Measurements from ENCODE around the gene TCEA3.

TCEA3 gene

GRCh38 chr1:23469372-23469982 is 44.9 kb upstream of the TCEA3 start:
- DNase-seq (ENCODE audit: low read depth in 2 of 2) = no peak
- TF ChIP-seq, protein P1, sequence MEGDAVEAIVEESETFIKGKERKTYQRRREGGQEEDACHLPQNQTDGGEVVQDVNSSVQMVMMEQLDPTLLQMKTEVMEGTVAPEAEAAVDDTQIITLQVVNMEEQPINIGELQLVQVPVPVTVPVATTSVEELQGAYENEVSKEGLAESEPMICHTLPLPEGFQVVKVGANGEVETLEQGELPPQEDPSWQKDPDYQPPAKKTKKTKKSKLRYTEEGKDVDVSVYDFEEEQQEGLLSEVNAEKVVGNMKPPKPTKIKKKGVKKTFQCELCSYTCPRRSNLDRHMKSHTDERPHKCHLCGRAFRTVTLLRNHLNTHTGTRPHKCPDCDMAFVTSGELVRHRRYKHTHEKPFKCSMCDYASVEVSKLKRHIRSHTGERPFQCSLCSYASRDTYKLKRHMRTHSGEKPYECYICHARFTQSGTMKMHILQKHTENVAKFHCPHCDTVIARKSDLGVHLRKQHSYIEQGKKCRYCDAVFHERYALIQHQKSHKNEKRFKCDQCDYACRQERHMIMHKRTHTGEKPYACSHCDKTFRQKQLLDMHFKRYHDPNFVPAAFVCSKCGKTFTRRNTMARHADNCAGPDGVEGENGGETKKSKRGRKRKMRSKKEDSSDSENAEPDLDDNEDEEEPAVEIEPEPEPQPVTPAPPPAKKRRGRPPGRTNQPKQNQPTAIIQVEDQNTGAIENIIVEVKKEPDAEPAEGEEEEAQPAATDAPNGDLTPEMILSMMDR (IDR thresholded peaks at IDR 0.05; ENCODE audit: low read depth, low read length) = no peak
- H3K4me3 ChIP-seq (replicated peaks in 1 of 2; ENCODE audit: low read depth in 2 of 2, low read length in 2 of 2) = no peak overlapping the region

GRCh38 chr1:23466423-23466989 is 42.0 kb upstream of the TCEA3 start:
- DNase-seq (ENCODE audit: low read depth in 2 of 2) = no peak
- no peak overlapping the region for H3K4me3 ChIP-seq (replicated peaks in 1 of 2; ENCODE audit: low read depth in 2 of 2, low read length in 2 of 2)
- TF ChIP-seq, protein P1 (IDR thresholded peaks at IDR 0.05; ENCODE audit: low read depth, low read length) = no peak

GRCh38 chr1:23463286-23463685 is 38.7 kb upstream of the TCEA3 start:
- TF ChIP-seq, protein P1 (IDR thresholded peaks at IDR 0.05; ENCODE audit: low read depth, low read length) = no peak
- no peak for DNase-seq (ENCODE audit: low read depth in 2 of 2)
- H3K4me3 ChIP-seq (replicated peaks in 1 of 2; ENCODE audit: low read depth in 2 of 2, low read length in 2 of 2) = no peak overlapping the region

DNA sequence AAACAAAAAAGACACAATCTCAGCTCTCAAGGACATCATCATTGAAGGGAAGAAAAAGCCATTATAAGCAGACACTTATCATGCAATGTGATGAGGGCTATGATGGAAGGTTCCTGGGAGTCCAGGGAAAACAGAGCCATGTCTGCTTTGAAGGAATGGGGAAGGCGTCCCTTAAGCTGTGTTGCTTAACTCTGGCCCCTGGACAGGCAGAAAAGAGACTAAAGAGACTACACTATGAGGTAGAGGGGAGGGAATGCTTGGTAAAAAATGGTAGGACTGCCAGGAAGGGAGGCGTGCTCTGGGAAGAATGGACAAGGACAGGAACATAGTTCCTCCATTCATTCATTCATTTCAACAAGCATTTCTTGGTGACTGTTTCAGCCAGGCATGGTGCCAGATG is 38.2 kb upstream of the TCEA3 start:
- no peak for DNase-seq (ENCODE audit: low read depth in 2 of 2)
- H3K4me3 ChIP-seq (replicated peaks in 1 of 2; ENCODE audit: low read depth in 2 of 2, low read length in 2 of 2) = no peak overlapping the region
- TF ChIP-seq, protein P1 (IDR thresholded peaks at IDR 0.05; ENCODE audit: low read depth, low read length) = no peak

DNA sequence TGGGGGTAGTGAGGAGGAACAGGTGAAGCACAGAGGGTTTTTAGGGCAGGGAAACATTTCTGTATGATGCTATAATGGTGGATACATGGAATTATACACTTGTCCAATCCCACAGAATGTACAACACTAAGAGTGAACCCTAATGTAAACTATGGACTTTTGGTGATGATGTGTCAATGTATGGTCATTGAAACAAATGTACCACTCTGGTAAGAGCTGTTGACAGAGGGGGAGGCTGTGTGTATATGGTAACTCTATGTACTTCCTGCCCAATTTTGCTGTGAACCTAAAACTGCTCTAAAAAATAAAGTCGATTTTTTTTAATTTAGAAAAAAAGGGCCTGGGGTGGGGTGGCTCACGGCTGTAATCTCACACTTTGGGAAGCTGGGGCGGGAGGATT is 36.5 kb upstream of the TCEA3 start:
- no peak overlapping the region for H3K4me3 ChIP-seq (replicated peaks in 1 of 2; ENCODE audit: low read depth in 2 of 2, low read length in 2 of 2)
- no peak for DNase-seq (ENCODE audit: low read depth in 2 of 2)
- TF ChIP-seq, protein P1 (IDR thresholded peaks at IDR 0.05; ENCODE audit: low read depth, low read length) = no peak

DNA sequence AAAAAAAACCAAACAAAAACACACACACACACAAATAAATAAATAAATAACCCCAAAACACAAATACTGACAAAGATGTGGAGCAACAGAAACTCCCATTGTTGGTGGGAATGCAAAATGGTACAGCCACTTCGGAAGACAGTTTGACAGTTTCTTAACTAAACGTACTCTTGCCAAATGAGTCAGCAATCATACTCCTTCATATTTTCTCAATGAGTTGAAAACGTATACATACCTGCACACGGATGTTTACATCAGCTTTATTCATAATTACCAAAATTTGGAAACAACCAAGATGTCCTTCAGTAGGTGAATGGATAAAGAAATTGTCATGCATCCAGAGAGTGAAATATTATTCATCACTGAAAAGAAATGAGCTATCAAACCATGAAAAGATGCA is 36.0 kb upstream of the TCEA3 start:
- TF ChIP-seq, protein P1 (IDR thresholded peaks at IDR 0.05; ENCODE audit: low read depth, low read length) = no peak

DNA sequence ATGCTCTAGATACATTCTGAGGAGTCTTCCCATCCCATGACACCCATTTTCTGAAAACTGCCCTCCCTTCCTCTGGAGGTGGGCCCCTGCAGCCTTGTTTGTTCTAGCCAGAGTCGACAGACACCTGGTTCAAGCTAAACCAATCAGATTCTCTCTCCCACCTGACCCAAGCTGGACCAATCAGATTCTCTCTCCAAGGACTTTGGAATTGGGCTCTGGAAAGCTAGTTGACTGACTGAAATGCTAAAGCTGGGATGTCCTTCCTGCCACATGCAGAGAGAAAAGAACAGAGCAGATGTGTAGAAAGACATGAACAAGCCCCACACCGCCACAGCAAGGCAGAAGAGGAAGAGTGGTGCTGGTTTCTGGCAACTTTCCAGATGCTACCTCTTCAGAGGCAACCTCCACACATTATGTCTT is 34.8 kb upstream of the TCEA3 start:
- TF ChIP-seq, protein P1 (IDR thresholded peaks at IDR 0.05; ENCODE audit: low read depth, low read length) = no peak
- no peak for DNase-seq (ENCODE audit: low read depth in 2 of 2)
- no peak overlapping the region for H3K4me3 ChIP-seq (replicated peaks in 1 of 2; ENCODE audit: low read depth in 2 of 2, low read length in 2 of 2)

More for the DNA sequence above, 36.0 kb upstream of the TCEA3 start:
- H3K4me3 ChIP-seq (replicated peaks in 1 of 2; ENCODE audit: low read depth in 2 of 2, low read length in 2 of 2) = no peak overlapping the region
- DNase-seq (ENCODE audit: low read depth in 2 of 2) = no peak
